Prostate gland (tissue), 2 donors: ENCODE results near the gene GATB. TPM values are rescaled to one million over a fixed set of nuclear protein-coding genes. Genes with fewer than 3 reads are reported as not detected.

Experiments
- DNase-seq: peaks from one replicate; pipeline ENCODE4 v3.0.0-alpha.2; 2019; ENCODE audit warnings: low spot score
- H3K27ac ChIP-seq, 2 donors: fragments of 200-600 bp; sonication (generic); 2 replicates each; pipeline ENCODE4 v1.5.1; 2017 to 2019
- H3K27me3 ChIP-seq: fragments of 200-600 bp; sonication (generic); replicated peaks from 2 replicates; pipeline ENCODE4 v1.5.1; 2019; ENCODE audit not compliant: insufficient read depth
- H3K36me3 ChIP-seq, 2 donors: fragments of 200-600 bp; sonication (generic); 1 replicate in 1 of 2; 2 replicates in 1 of 2; pipeline versions ENCODE4 v1.5.1 to v1.8.1; 2017 to 2019
- H3K4me1 ChIP-seq: fragments of 200-600 bp; sonication (generic); replicated peaks from 2 replicates; pipeline ENCODE4 v1.5.1; 2019
- H3K4me3 ChIP-seq, 2 donors: fragments of 200-600 bp; sonication (generic); 2 replicates each; pipeline ENCODE4 v1.5.1; 2017 to 2019
- H3K9me3 ChIP-seq: fragments of 200-600 bp; sonication (generic); 2 replicates; pipeline ENCODE4 v1.5.1; 2017
- POLR2A ChIP-seq: fragments of 450-650 bp; IDR thresholded peaks from one replicate; pipeline ENCODE4 v1.6.1; 2016; ENCODE audit warnings: antibody characterized with exemption, mild to moderate bottlenecking
- POLR2AphosphoS5 ChIP-seq: sonication (generic); formaldehyde crosslinking; IDR thresholded peaks from one replicate; pipeline ENCODE4 v1.6.1; 2017; ENCODE audit warnings: antibody characterized with exemption
- WGBS: methylation state at CpG from one replicate; pipeline ENCODE4 v1.1.5; 2018; 5-methylcytosine and 5-hydroxymethylcytosine counted together
- intact Hi-C: fragments of 100-400 bp; cut with DNase I; formaldehyde crosslinking; loops from one replicate; pipeline ENCODE4 v1.14.2; 2022
- total RNA-seq, 2 donors: library from RNA; depleted of rRNA; stranded (reverse); fragments of >200 nt; gene quantifications; one replicate each; pipeline ENCODE4 v1.1.0, GENCODE V29; 2016
- TF ChIP-seq, protein P1 (sequence below), 4 experiments: fragments of 200-600 bp in 2 of 4; fragments of 450-650 bp in 2 of 4; sonication (generic) in 2 of 4; IDR thresholded peaks; 1 replicate in 3 of 4; 2 replicates in 1 of 4; pipeline ENCODE4 v1.5.1; 2016 to 2019; ENCODE audit warnings: antibody characterized with exemption in 4 of 4, mild to moderate bottlenecking in 2 of 4, moderate library complexity in 2 of 4

GATB gene
- total RNA-seq, 2 donors from 2014 or later: 15.8 to 38.7 TPM

DNA sequence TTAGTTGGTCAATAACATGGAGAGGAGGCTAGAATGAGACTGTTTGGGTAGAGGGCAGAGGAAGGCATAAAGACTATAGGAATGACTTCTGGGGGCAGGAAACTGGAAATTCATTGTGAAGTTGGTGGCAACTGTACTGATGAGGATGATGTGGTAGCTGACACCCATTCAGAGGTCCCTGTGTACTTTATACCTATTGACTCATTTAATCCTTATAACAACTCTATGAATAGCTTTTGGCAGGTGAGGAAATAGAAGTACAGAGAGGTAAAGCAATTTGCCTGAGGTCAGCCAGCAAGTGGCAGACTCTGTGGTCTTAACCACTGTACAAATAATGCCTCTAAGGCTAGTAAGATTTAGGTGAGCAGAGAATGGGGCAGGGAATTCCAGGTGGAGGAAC is 100.1 kb downstream of the GATB start:
- Histone ChIP-seq H3K4me3 (no peak overlapping the region), H3K9me3 (no peaks in the 10 kb centered on the region), H3K36me3 (no peaks in the 10 kb centered on the region), H3K4me1 (no peaks in the 10 kb centered on the region), H3K27me3 (no peaks in the 10 kb centered on the region), H3K27ac (peak overlapping the region in 1 of 2 donors; percentile 67)
- DNase-seq: no peak
- intact Hi-C loops: no loop called here
- TF ChIP-seq POLR2AphosphoS5: no peak
- TF ChIP-seq POLR2A: no peak
- TF ChIP-seq, protein P1, sequence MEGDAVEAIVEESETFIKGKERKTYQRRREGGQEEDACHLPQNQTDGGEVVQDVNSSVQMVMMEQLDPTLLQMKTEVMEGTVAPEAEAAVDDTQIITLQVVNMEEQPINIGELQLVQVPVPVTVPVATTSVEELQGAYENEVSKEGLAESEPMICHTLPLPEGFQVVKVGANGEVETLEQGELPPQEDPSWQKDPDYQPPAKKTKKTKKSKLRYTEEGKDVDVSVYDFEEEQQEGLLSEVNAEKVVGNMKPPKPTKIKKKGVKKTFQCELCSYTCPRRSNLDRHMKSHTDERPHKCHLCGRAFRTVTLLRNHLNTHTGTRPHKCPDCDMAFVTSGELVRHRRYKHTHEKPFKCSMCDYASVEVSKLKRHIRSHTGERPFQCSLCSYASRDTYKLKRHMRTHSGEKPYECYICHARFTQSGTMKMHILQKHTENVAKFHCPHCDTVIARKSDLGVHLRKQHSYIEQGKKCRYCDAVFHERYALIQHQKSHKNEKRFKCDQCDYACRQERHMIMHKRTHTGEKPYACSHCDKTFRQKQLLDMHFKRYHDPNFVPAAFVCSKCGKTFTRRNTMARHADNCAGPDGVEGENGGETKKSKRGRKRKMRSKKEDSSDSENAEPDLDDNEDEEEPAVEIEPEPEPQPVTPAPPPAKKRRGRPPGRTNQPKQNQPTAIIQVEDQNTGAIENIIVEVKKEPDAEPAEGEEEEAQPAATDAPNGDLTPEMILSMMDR (IDR thresholded peaks at IDR 0.05): no peak

DNA sequence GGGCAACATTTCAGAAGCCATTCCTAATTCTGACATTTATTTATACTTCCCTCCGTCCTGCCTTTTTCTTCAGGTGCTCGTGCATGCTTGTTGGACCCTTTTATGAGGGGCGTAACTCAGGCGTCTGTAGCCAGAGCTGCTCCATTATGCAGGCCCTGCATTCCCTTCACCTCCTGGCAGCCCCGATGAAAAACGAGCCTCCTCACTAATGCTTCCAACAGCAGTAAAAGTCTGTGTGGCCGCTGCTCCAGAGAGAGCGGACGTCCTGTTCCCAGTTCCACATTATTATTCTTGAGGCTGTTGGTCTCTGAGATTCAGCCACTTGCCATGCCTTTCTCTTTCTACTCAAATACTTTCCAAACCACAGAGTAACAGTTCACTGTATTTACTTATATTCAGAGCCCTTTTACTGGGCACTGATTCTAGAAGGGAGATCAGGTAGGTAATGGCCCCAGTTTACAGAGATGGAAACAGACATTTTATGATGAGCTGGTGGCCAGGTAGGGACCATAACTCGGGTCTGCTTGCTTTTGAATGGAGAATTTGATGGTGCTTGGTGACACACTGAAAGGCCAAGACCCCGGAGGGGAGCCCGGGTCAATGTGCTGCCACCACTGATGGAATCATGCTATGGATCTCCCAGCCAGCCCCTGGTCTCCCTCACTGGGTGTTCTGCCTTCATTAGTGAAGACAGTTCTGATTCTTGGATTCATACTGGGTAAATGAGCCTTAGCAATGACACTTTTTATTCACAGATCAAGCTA is 101.0 kb downstream of the GATB start:
- Histone ChIP-seq H3K4me1 (no peaks in the 10 kb centered on the region), H3K9me3 (no peaks in the 10 kb centered on the region), H3K27ac (peak overlapping the region; percentile 67 to 74), H3K4me3 (no peak overlapping the region), H3K36me3 (no peaks in the 10 kb centered on the region), H3K27me3 (no peaks in the 10 kb centered on the region)
- 22% methylated on average over 12 of the region's 12 CpGs for WGBS
- TF ChIP-seq, protein P1 (IDR thresholded peaks at IDR 0.05): no peak
- TF ChIP-seq POLR2AphosphoS5 (peak; percentile 70), POLR2A (no peak)
- intact Hi-C loops: no loop called here
- peak; percentile 72 for DNase-seq

DNA sequence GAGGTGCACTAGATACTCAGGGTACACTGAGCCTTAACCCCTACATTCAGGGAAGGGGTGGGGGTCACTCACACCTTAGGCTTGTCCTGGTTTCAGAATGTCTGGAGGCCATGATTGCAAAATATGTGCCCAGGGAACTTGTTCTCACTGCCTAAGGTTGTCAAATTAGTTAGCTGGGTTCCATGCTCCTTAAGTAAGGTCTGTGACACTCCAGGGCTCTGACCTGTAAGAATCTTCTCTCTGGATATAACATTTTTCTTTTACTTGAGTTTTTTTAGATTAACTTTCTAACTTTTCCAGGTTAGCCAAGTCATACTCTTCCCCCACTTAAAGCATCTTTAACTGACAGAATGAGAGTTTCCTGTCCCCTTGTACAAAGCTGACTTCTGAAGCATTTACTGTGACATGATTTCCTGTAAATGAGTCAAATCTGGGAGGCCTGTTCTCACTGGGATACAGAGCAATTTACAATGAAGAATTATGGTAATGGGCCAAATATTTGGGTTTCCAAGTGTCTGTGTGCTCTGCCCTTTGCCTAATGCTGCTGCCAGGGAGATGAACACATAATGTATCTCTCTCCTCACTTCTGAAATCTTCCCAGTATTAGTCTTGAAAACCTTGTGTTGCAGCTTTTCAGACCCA is 101.7 kb downstream of the GATB start:
- TF ChIP-seq POLR2A: no peak
- Histone ChIP-seq H3K27ac (peak overlapping the region; percentile 67 to 74), H3K9me3 (no peaks in the 10 kb centered on the region), H3K4me3 (no peak overlapping the region), H3K36me3 (no peaks in the 10 kb centered on the region), H3K27me3 (no peaks in the 10 kb centered on the region), H3K4me1 (no peaks in the 10 kb centered on the region)
- intact Hi-C loops: no loop called here
- DNase-seq: no peak

DNA sequence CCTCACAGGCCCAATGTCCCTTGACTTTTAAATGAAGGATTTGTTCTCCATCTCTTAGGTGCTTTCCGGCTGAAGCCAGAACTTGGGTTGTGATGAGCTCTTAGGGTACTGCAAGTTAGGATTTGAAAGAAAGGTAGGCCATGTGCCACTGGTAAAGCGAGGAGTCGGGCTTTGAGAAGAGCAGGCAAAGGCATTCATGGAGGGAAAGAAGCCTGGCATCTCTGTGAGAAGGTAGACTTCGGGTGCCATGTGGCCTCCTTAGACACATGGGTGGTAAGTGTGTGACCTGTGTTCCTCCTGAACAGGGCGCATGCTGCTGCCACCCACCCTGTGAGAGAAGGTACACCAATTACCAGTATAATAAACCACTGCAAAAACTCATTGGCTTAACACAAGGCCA is 102.9 kb downstream of the GATB start:
- peak overlapping the region in 1 of 2 donors; percentile 67 for H3K27ac ChIP-seq
- TF ChIP-seq POLR2A: no peak
- TF ChIP-seq POLR2AphosphoS5: no peak
- TF ChIP-seq, protein P1 (IDR thresholded peaks at IDR 0.05): no peak
- no peaks in the 10 kb centered on the region for H3K4me1 ChIP-seq
- H3K9me3 ChIP-seq: no peaks in the 10 kb centered on the region
- no peaks in the 10 kb centered on the region for H3K36me3 ChIP-seq
- H3K4me3 ChIP-seq: no peak overlapping the region
- H3K27me3 ChIP-seq: no peaks in the 10 kb centered on the region
- 97% methylated on average over 5 of the region's 5 CpGs for WGBS
- no peak for DNase-seq
- intact Hi-C loops: no loop called here

DNA sequence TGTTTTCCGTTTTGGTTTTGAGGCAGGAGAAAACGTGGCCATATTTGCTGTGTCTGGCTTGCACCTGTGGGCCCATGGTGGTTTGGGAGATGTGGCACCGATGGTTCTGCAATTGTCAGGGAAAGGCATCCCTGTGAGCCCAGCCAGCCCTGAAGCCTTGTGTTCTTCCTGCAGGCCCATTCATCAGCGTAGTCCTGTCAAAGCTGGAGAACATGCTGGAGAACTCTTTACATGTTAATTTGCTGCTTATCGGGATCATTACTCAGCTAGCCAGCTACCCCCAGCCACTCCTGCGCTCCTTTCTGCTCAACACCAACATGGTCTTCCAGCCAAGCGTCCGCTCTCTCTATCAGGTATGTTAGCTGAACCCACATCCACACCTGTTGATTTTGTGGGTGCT is 104.7 kb downstream of the GATB start:
- TF ChIP-seq POLR2A (no peak), POLR2AphosphoS5 (no peak)
- TF ChIP-seq, protein P1 (IDR thresholded peaks at IDR 0.05): no peak
- WGBS: 95% methylated on average over 8 of the region's 8 CpGs
- Histone ChIP-seq H3K4me1 (no peaks in the 10 kb centered on the region), H3K36me3 (no peaks in the 10 kb centered on the region), H3K27me3 (no peaks in the 10 kb centered on the region), H3K27ac (no peak overlapping the region), H3K4me3 (no peak overlapping the region), H3K9me3 (no peaks in the 10 kb centered on the region)
- intact Hi-C loops: no loop called here
- no peak for DNase-seq
